Left renal cortex interstitium (tissue), 4 donors: ENCODE data around the gene DERL3. TPM values are rescaled to one million over a fixed set of nuclear protein-coding genes. Genes with fewer than 3 reads are reported as not detected.

Source experiments
- DNase-seq, 4 donors: peaks; one replicate each; pipeline ENCODE4 v3.0.0-alpha.2; 2013; ENCODE audit warnings: low read depth in 4 of 4, low spot score in 2 of 4, missing footprints in 1 of 4
- polyA plus RNA-seq, 4 donors: library from polyadenylated mRNA; unstranded; fragments of 120-200 nt; gene quantifications; one replicate each; pipeline ENCODE4 v1.2.1, GENCODE V29; 2013; ENCODE audit not compliant: insufficient read length in 4 of 4

The DERL3 gene
- polyA plus RNA-seq, 4 donors = 2.4 to 7.2 (median 6.1) TPM

DNA sequence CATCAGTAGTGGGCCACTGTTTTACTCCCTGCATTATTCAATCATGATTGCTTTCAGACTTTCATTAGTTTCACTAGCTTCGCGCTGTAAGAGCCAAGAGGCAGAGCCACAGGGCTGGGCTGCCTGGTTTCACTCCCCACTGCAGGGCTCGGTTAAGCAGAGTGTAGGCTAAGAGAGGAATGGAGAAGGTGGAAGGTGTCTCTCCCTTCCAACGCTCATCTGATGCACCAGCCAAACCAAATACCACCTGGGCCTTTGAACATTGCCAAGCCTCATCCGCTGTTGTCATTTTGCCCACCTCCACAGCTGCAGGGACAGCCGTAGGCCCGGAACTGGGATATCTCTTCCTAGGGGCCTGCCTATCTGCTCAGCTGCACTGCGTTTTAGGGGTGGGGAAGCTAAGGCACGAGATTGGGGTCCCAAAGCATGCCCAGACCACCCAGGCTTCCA, 52.5 kb downstream of the DERL3 start:
- DNase-seq = no peak

Other genes starting within 250 kb of the DERL3 start
- gene DRICH1, start 206.7 kb downstream of the DERL3 start, polyA plus RNA-seq = 1 to 10 TPM in 3 of 4 donors, under 1 TPM in 1; 0.59 to 7.1 (median 2.5) TPM
- 1 to 10 TPM; 2.0 to 5.3 (median 2.8) TPM for gene RGL4, start 148.0 kb downstream of the DERL3 start, polyA plus RNA-seq
- 1 to 10 TPM; 4.6 to 8.4 (median 6.3) TPM for gene ZNF70, start 87.9 kb downstream of the DERL3 start, polyA plus RNA-seq
- gene VPREB3, start 84.6 kb downstream of the DERL3 start, polyA plus RNA-seq = 1 to 10 TPM in 1 of 4 donors, under 1 TPM in 3; 0.51 to 1.1 (median 0.77) TPM
- 1 to 10 TPM; 2.8 to 3.9 (median 3.4) TPM for gene C22orf15, start 76.0 kb downstream of the DERL3 start, polyA plus RNA-seq
- 100 to 1,000 TPM in 1 of 4 donors, 10 to 100 TPM in 3; 67.4 to 132 (median 86.9) TPM for gene CHCHD10, start 71.0 kb downstream of the DERL3 start, polyA plus RNA-seq
- 10 to 100 TPM; 15.4 to 21.8 (median 19.6) TPM for gene MMP11, start 66.2 kb downstream of the DERL3 start, polyA plus RNA-seq
- 100 to 1,000 TPM; 159 to 210 (median 201) TPM for gene SMARCB1, start 52.0 kb downstream of the DERL3 start, polyA plus RNA-seq
- gene SLC2A11, start 18.9 kb upstream of the DERL3 start, polyA plus RNA-seq = 10 to 100 TPM; 17.2 to 68.0 (median 39.1) TPM
- 100 to 1,000 TPM; 179 to 405 (median 298) TPM for gene MIF, start 55.4 kb upstream of the DERL3 start, polyA plus RNA-seq
- gene GSTT2B, start 122.2 kb upstream of the DERL3 start, polyA plus RNA-seq = 10 to 100 TPM in 2 of 4 donors, 1 to 10 TPM in 2; 4.3 to 26.5 (median 15.3) TPM
- gene DDTL, start 127.9 kb upstream of the DERL3 start, polyA plus RNA-seq = 10 to 100 TPM in 1 of 4 donors, 1 to 10 TPM in 3; 5.8 to 13.6 (median 6.7) TPM
- gene DDT, start 135.4 kb upstream of the DERL3 start, polyA plus RNA-seq = 10 to 100 TPM; 61.4 to 94.2 (median 77.6) TPM
- gene GSTT2, start 141.1 kb upstream of the DERL3 start, polyA plus RNA-seq = 1 to 10 TPM in 2 of 4 donors, under 1 TPM in 2; 0.60 to 4.8 (median 1.5) TPM
- under 1 TPM in 2 of 4 donors, not detected in 2; 0.08 to 0.09 TPM for gene GSTT4, start 166.4 kb upstream of the DERL3 start, polyA plus RNA-seq
- 10 to 100 TPM; 34.0 to 75.9 (median 58.7) TPM for gene CABIN1, start 172.3 kb upstream of the DERL3 start, polyA plus RNA-seq